SK-N-SH (cell line): Measurements from ENCODE around the gene GNG12. TPM values are rescaled to one million over a fixed set of nuclear protein-coding genes. Genes with fewer than 3 reads are reported as not detected.

Source experiments
- CTCF ChIA-PET: fragments of 300-600, 350-600 bp; formaldehyde crosslinking; extraction: SDS; loops from one replicate; lab custom pipeline; 2021; lab: Yijun Ruan, JAX
- POLR2A ChIA-PET: fragments of 350-600 bp; sonication (Branson Sonifier 250); formaldehyde crosslinking; extraction: SDS; loops from one replicate; lab custom pipeline; 2020; ENCODE audit warnings: antibody characterized with exemption, inconsistent platforms; lab: Yijun Ruan, JAX
- DNase-seq: peaks from one replicate; pipeline ENCODE4 v3.0.0; 2012
- H2AFZ ChIP-seq: fragments of 200-600 bp; sonication (generic); 2 replicates; pipeline ENCODE4 v1.8.1; 2016; ENCODE audit warnings: antibody characterized with exemption, mild to moderate bottlenecking, low read depth
- H3F3A ChIP-seq: fragments of 200-600 bp; sonication (generic); replicated peaks from 2 replicates; pipeline ENCODE3; 2016; ENCODE audit warnings: antibody characterized with exemption, mild to moderate bottlenecking; ENCODE audit not compliant: insufficient read depth
- H3K27ac ChIP-seq, 2 experiments: fragments of 200-500 bp in 1 of 2; fragments of 200-600 bp in 1 of 2; sonication (Bioruptor generic) in 1 of 2; sonication (generic), shearing (Covaris generic) in 1 of 2; 2 replicates each; pipeline versions ENCODE4 v1.5.1 to v1.6.1; 2014 to 2016; ENCODE audit warnings: low read depth in 2 of 2, inconsistent platforms in 1 of 2, low read length in 1 of 2, mild to moderate bottlenecking in 1 of 2, mixed read lengths in 1 of 2
- H3K27me3 ChIP-seq: fragments of 200-600 bp; sonication (generic), shearing (Covaris generic); 2 replicates; pipeline ENCODE4 v1.6.1; 2016; ENCODE audit warnings: mixed run types; ENCODE audit not compliant: insufficient read depth
- H3K36me3 ChIP-seq, 2 experiments: fragments of 200-500 bp in 1 of 2; fragments of 200-600 bp in 1 of 2; sonication (Bioruptor generic) in 1 of 2; sonication (generic) in 1 of 2; replicated peaks in 1 of 2; 2 replicates each; pipeline versions ENCODE3 to v1.5.1; 2014 to 2016; ENCODE audit warnings: low read length in 1 of 2, mild to moderate bottlenecking in 1 of 2; ENCODE audit not compliant: insufficient read depth in 2 of 2, control insufficient read depth in 1 of 2
- H3K4me1 ChIP-seq, 2 experiments: fragments of 200-500 bp in 1 of 2; fragments of 200-600 bp in 1 of 2; sonication (Bioruptor generic) in 1 of 2; sonication (generic), shearing (Covaris generic) in 1 of 2; 2 replicates each; pipeline versions ENCODE4 v1.5.1 to v1.6.1; 2014 to 2016; ENCODE audit warnings: low read depth in 1 of 2, low read length in 1 of 2, mixed run types in 1 of 2; ENCODE audit not compliant: insufficient read depth in 2 of 2, control insufficient read depth in 1 of 2
- H3K4me2 ChIP-seq: fragments of 200-600 bp; sonication (generic), shearing (Covaris generic); 2 replicates; pipeline ENCODE4 v1.6.1; 2017; ENCODE audit warnings: mixed run types
- H3K4me3 ChIP-seq, 2 experiments: fragments of 200-500 bp in 1 of 2; fragments of 200-600 bp in 1 of 2; sonication (Bioruptor generic) in 1 of 2; sonication (generic), shearing (Covaris generic) in 1 of 2; 2 replicates each; pipeline versions ENCODE4 v1.5.1 to v1.8.1; 2014 to 2016; ENCODE audit warnings: low read depth in 2 of 2, inconsistent platforms in 1 of 2, low read length in 1 of 2, mild to moderate bottlenecking in 1 of 2, mixed read lengths in 1 of 2, moderate library complexity in 1 of 2
- H3K79me2 ChIP-seq: fragments of 200-600 bp; sonication (generic); 2 replicates; pipeline ENCODE4 v1.8.1; 2017; ENCODE audit warnings: mild to moderate bottlenecking; ENCODE audit not compliant: insufficient read depth
- H3K9ac ChIP-seq: fragments of 200-600 bp; sonication (generic); 2 replicates; pipeline ENCODE4 v1.6.1; 2017; ENCODE audit warnings: mixed run types
- H3K9me2 ChIP-seq: fragments of 200-600 bp; sonication (generic); 2 replicates; pipeline ENCODE4 v1.6.1; 2017; ENCODE audit warnings: mixed run types
- H3K9me3 ChIP-seq: fragments of 200-600 bp; sonication (generic); 2 replicates; pipeline ENCODE4 v1.6.1; 2017; ENCODE audit warnings: mixed run types, mild to moderate bottlenecking, moderate library complexity
- H4K20me1 ChIP-seq: fragments of 200-600 bp; sonication (generic); 2 replicates; pipeline ENCODE4 v1.6.1; 2017; ENCODE audit warnings: mild to moderate bottlenecking, mixed run types; ENCODE audit not compliant: insufficient read depth
- ELF1 ChIP-seq: IDR thresholded peaks from 2 replicates; pipeline ENCODE4 v1.4.0; 2012
- EZH2phosphoT487 ChIP-seq: fragments of 200-600 bp; sonication (generic); IDR thresholded peaks from 2 replicates; pipeline ENCODE4 v1.6.1; 2017; ENCODE audit warnings: low read depth, mixed run types, mild to moderate bottlenecking, antibody characterized with exemption, moderate library complexity, borderline replicate concordance
- FOSL2 ChIP-seq: IDR thresholded peaks from 2 replicates; pipeline ENCODE4 v1.4.0; 2012; ENCODE audit warnings: low read depth, mild to moderate bottlenecking, moderate library complexity, borderline replicate concordance
- GABPA ChIP-seq: IDR thresholded peaks from 2 replicates; pipeline ENCODE4 v1.4.0; 2012; ENCODE audit warnings: low read depth, mild to moderate bottlenecking
- GATA2 ChIP-seq: sonication (generic); formaldehyde crosslinking; IDR thresholded peaks from 2 replicates; pipeline ENCODE4 v1.5.0; 2020; ENCODE audit warnings: mild to moderate bottlenecking, missing genetic modification reagents
- IRF3 ChIP-seq: fragments of 150-350 bp; IDR thresholded peaks from 2 replicates; pipeline ENCODE4 v1.6.1; 2016; ENCODE audit warnings: mild to moderate bottlenecking, low read depth, low read length
- MAX ChIP-seq: IDR thresholded peaks from 2 replicates; pipeline ENCODE4 v1.4.0; 2012; ENCODE audit warnings: low read depth
- MXI1 ChIP-seq: IDR thresholded peaks from 2 replicates; pipeline ENCODE4 v1.6.1; 2012; ENCODE audit warnings: mild to moderate bottlenecking, low read depth, low read length, improper control_type of control experiment
- NRF1 ChIP-seq: IDR thresholded peaks from 2 replicates; pipeline ENCODE4 v1.6.1; 2012; ENCODE audit warnings: low read depth, mild to moderate bottlenecking, low read length
- RCOR1 ChIP-seq: fragments of 150-350 bp; IDR thresholded peaks from 2 replicates; pipeline ENCODE4 v1.6.1; 2017; ENCODE audit warnings: antibody characterized with exemption, low read length
- RFX5 ChIP-seq: IDR thresholded peaks from 2 replicates; pipeline ENCODE4 v1.6.1; 2012; ENCODE audit warnings: mild to moderate bottlenecking, improper control_type of control experiment, low read length
- RXRA ChIP-seq: IDR thresholded peaks from 2 replicates; pipeline ENCODE4 v1.4.0; 2012; ENCODE audit warnings: low read depth, mild to moderate bottlenecking, borderline replicate concordance
- SIN3A ChIP-seq: IDR thresholded peaks from 2 replicates; pipeline ENCODE4 v1.6.1; 2012; ENCODE audit warnings: low read depth, mild to moderate bottlenecking, low read length, moderate library complexity, borderline replicate concordance
- TAF1 ChIP-seq: IDR thresholded peaks from 2 replicates; pipeline ENCODE4 v1.6.1; 2012; ENCODE audit warnings: low read depth, mild to moderate bottlenecking, low read length, moderate library complexity, borderline replicate concordance
- TCF12 ChIP-seq: IDR thresholded peaks from 2 replicates; pipeline ENCODE4 v1.4.0; 2012
- polyA plus RNA-seq, 3 experiments: library from polyadenylated mRNA; depleted of rRNA; stranded (reverse); fragments of >200 nt; gene quantifications; 2 replicates each; pipeline ENCODE4 v1.2.3, GENCODE V29; 2012
- TF ChIP-seq, protein P1 (sequence below): IDR thresholded peaks from 2 replicates; pipeline ENCODE4 v1.6.1; 2012; ENCODE audit warnings: mild to moderate bottlenecking, low read depth, low read length, moderate library complexity
- TF ChIP-seq, protein P2 (sequence below): IDR thresholded peaks from 2 replicates; pipeline ENCODE4; 2012
- TF ChIP-seq, protein P3 (sequence below): IDR thresholded peaks from 2 replicates; pipeline ENCODE4 v1.4.0; 2012; ENCODE audit warnings: low read depth, borderline replicate concordance

Gene GNG12
- polyA plus RNA-seq, 1 of the 3 experiments (the other 2 are of a cell fraction): 41.2 TPM

DNA sequence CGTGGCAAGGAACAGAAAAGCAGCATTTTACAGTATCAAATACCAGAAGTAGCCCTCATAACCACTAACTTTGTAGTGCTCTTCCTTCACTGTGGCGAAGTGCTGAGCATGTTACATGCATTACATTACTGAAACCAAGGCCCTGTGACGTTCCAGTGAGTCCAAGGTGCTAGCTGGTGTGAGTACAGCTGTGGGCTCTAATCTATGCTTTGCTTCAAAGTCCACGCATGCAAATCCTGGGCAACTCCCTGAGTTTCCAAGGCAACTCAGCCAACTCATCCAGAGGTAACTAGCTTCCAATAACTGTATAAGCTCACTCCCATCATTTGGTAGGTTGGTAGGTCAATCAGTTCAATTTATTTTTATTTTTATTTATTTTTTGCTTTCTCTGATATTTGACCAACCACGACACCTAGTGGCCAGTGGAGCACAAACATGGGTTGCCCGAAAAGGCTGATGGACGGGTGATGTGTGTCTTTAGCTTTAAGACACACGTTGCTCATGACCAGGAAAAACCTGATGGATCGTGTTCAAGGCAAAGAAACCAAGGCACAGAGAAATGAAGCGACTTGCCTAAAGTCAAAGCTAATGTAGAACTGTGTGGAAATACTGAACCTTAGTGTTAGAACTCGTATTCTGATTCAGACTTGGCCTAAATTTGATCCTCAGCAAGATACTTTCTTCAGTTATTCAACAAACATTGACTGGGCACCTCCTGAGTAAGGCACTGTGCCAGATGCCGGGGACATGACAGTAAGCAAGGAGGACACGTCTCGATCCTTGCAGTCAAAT lies 73.0 kb downstream of the GNG12 start (continued):
- TF ChIP-seq, protein P1, sequence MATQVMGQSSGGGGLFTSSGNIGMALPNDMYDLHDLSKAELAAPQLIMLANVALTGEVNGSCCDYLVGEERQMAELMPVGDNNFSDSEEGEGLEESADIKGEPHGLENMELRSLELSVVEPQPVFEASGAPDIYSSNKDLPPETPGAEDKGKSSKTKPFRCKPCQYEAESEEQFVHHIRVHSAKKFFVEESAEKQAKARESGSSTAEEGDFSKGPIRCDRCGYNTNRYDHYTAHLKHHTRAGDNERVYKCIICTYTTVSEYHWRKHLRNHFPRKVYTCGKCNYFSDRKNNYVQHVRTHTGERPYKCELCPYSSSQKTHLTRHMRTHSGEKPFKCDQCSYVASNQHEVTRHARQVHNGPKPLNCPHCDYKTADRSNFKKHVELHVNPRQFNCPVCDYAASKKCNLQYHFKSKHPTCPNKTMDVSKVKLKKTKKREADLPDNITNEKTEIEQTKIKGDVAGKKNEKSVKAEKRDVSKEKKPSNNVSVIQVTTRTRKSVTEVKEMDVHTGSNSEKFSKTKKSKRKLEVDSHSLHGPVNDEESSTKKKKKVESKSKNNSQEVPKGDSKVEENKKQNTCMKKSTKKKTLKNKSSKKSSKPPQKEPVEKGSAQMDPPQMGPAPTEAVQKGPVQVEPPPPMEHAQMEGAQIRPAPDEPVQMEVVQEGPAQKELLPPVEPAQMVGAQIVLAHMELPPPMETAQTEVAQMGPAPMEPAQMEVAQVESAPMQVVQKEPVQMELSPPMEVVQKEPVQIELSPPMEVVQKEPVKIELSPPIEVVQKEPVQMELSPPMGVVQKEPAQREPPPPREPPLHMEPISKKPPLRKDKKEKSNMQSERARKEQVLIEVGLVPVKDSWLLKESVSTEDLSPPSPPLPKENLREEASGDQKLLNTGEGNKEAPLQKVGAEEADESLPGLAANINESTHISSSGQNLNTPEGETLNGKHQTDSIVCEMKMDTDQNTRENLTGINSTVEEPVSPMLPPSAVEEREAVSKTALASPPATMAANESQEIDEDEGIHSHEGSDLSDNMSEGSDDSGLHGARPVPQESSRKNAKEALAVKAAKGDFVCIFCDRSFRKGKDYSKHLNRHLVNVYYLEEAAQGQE: no peak
- TF ChIP-seq RFX5 (no peak), GABPA (no peak), SIN3A (no peak), IRF3 (no peak), MXI1 (no peak)

- POLR2A ChIA-PET: interaction anchor here (0.5 to 1.0 kb wide), 3 partner anchors 14 to 198 kb away, joined by 3 to 4 read pairs (median 4); partner anchors contain the start of gene GADD45A
- TF ChIP-seq GATA2 (no peak), RXRA (no peak), GABPA (no peak), ELF1 (no peak), RFX5 (no peak), NRF1 (no peak), MAX (no peak), RCOR1 (no peak), TCF12 (peak; percentile 25; the same call in 1 of the 2 replicates), EZH2phosphoT487 (no peak), TAF1 (no peak), FOSL2 (0 out of 2 replicates have a peak, but pooled peaks have one; percentile 19)
- TF ChIP-seq, protein P2, sequence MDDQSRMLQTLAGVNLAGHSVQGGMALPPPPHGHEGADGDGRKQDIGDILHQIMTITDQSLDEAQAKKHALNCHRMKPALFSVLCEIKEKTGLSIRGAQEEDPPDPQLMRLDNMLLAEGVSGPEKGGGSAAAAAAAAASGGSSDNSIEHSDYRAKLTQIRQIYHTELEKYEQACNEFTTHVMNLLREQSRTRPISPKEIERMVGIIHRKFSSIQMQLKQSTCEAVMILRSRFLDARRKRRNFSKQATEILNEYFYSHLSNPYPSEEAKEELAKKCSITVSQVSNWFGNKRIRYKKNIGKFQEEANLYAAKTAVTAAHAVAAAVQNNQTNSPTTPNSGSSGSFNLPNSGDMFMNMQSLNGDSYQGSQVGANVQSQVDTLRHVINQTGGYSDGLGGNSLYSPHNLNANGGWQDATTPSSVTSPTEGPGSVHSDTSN: 0 out of 2 replicates have a peak, but pooled peaks have one; percentile 4
- TF ChIP-seq, protein P3, sequence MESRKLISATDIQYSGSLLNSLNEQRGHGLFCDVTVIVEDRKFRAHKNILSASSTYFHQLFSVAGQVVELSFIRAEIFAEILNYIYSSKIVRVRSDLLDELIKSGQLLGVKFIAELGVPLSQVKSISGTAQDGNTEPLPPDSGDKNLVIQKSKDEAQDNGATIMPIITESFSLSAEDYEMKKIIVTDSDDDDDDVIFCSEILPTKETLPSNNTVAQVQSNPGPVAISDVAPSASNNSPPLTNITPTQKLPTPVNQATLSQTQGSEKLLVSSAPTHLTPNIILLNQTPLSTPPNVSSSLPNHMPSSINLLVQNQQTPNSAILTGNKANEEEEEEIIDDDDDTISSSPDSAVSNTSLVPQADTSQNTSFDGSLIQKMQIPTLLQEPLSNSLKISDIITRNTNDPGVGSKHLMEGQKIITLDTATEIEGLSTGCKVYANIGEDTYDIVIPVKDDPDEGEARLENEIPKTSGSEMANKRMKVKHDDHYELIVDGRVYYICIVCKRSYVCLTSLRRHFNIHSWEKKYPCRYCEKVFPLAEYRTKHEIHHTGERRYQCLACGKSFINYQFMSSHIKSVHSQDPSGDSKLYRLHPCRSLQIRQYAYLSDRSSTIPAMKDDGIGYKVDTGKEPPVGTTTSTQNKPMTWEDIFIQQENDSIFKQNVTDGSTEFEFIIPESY: no peak
Measured at GRCh38 chr1:67759692-67760029, 73.6 kb downstream of the GNG12 start.

More at GRCh38 chr1:67759692-67760029, 73.6 kb downstream of the GNG12 start:
- Histone ChIP-seq H4K20me1 (no peaks in the 10 kb centered on the region), H3F3A (peaks cover 7% of the 10 kb centered on the region), H3K27ac (peak overlapping the region; percentile 51 to 74; a peak in 3 of 4 replicates), H3K79me2 (peaks cover 81% of the 10 kb centered on the region), H3K4me1 (peaks cover 5 to 10% of the 10 kb centered on the region in 2 experiments; a peak in 3 of 4 replicates), H3K9ac (0 out of 2 replicates have a peak overlapping the region, but pooled peaks have one; percentile 8), H3K4me2 (peak overlapping the region; percentile 38; the same call in 1 of the 2 replicates), H3K4me3 (no peak overlapping the region), H3K36me3 (peaks cover 0 to 18% of the 10 kb centered on the region in 2 experiments), H3K9me2 (no peaks in the 10 kb centered on the region), H3K27me3 (no peaks in the 10 kb centered on the region), H2AFZ (no peak overlapping the region), H3K9me3 (no peaks in the 10 kb centered on the region)
- no peak for DNase-seq
- CTCF ChIA-PET: interaction anchor here (0.6 to 13.2 kb wide), 73 partner anchors 8 to 415 kb away, joined by 3 to 284 read pairs (median 7); partner anchors contain the start of gene GADD45A
